HL-60 (cell line): Measurements from ENCODE around the gene INPP5B.
"Not testable (repeated sequence)": the region's sequence is repeated elsewhere in the genome, so short reads cannot be mapped to it uniquely, and the experiment has no call there.

Source experiments
- POLR2AphosphoS5 ChIP-seq: IDR thresholded peaks from 2 replicates; pipeline ENCODE4 v1.6.1; 2012; ENCODE audit warnings: low read depth
- SPI1 ChIP-seq: IDR thresholded peaks from 2 replicates; pipeline ENCODE4 v1.6.1; 2012; ENCODE audit warnings: low read depth, mild to moderate bottlenecking, borderline replicate concordance
- TF ChIP-seq, protein P1 (sequence below): IDR thresholded peaks from one replicate; pipeline ENCODE4 v1.5.1; 2011; ENCODE audit warnings: low read length, control low read depth, inconsistent platforms; ENCODE audit not compliant: insufficient read depth

DNA sequence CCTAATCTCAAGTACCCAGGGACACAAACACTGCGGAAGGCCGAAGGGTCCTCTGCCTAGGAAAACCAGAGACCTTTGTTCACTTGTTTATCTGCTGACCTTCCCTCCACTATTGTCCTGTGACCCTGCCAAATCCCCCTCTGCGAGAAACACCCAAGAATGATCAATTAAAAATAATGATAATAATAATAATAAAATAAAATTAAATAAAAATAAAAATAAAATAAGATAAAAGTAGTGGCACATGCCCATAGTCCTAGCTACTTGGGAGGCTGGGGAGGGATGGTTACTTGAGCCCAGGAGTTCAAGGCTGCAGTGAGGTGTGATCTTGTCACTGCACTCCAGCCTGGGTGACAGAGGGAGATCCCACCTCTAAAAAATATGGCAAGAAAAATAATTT lies 49.3 kb downstream of the INPP5B start:
- TF ChIP-seq, protein P1, sequence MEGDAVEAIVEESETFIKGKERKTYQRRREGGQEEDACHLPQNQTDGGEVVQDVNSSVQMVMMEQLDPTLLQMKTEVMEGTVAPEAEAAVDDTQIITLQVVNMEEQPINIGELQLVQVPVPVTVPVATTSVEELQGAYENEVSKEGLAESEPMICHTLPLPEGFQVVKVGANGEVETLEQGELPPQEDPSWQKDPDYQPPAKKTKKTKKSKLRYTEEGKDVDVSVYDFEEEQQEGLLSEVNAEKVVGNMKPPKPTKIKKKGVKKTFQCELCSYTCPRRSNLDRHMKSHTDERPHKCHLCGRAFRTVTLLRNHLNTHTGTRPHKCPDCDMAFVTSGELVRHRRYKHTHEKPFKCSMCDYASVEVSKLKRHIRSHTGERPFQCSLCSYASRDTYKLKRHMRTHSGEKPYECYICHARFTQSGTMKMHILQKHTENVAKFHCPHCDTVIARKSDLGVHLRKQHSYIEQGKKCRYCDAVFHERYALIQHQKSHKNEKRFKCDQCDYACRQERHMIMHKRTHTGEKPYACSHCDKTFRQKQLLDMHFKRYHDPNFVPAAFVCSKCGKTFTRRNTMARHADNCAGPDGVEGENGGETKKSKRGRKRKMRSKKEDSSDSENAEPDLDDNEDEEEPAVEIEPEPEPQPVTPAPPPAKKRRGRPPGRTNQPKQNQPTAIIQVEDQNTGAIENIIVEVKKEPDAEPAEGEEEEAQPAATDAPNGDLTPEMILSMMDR, result not testable (repeated sequence)
- TF ChIP-seq SPI1, POLR2AphosphoS5: not testable (repeated sequence)
